ENCODE results near the gene VAPB.
"Not testable (repeated sequence)": the region's sequence is repeated elsewhere in the genome, so short reads cannot be mapped to it uniquely, and the experiment has no call there.

Gene VAPB

DNA sequence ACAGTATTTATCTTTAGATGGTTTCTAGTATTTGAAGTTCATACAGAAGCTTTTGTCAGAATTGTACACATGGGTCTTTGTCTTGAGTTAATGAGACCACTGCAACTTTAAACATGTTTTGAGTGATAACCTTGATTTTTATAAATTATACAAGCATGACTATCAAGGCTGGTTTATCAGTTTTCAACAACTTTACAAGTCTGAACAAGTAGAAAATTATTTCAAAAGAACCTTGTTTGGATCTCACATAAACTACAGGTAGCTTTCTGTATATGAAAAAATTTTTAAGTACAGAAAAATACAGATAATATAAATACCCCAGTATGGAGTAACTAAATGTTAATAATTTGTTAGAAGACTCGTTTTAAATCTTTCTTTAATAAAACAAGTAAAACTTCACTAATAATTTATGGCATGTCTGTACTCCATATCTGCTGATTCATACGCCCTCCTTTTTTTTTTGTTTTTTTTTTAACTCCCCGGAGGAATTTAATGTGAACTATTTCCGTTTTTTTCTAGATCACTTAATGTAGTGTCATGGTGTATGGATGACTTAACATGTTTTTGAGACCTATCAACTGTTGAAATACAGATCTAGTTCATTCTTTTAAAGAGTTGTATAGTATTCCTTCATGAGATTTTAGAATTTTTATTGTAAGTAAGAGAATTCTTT is 18.3 kb downstream of the VAPB start:
- no peak for DNase-seq (ENCODE audit: low spot score)

DNA sequence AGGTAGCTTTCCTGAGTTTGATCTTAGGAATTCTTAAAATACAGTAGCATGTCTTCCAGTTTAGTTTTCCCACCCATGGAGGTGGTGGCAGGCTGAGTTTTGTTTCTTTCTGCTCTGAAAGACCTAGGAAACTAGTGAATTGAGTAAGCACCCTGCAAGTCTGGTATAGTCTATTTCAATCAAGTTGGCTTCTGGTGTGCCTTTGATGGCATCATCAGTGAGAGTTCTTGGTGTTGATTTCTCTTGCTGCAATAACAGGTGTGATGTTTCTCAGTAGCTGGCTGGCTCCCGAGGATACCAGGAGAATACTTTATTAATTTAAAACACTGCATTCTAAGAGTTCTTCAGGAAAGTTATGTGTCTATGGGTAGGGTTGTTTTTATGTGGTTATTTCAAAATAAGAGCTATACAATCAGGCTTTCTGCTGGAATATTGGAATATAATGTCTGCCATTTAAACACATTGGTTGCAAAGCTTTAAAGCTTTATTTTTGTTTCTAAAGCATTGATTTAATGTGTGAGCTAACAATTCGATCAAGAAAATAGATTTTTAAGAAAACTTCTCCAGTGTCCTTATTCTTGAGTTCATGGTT is 19.0 kb downstream of the VAPB start:
- no peak for DNase-seq (ENCODE audit: low spot score)

DNA sequence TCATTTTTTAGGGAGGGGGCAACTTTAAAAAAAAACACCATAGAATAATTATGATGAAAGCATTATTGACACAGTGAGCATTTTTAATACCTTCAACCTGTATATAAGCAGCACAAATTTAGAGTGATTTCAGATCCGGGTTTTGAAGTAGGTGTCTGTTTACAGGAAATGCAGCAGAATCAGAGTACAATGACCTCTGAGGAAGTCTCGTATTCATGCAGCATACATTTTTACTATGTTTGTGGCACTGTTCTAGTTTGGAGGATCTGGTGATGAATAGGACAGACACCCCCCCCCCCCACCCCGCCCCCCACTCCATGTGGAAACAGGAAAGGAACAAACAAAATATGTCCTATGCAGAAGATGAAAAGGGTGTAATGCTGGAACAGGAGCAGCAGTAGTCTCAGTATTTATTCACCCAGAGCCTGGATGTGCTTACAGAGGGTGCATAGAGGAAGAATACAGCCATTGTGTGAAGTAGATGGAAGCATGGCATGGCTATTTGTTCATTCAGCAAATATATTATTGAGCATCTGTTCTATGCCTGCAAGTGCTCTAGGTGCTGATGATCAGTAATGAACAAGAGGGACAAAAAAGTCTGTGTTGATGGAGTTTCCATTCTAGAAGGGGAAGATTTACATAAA is 19.7 kb downstream of the VAPB start:
- no peak for DNase-seq (ENCODE audit: low spot score)

DNA sequence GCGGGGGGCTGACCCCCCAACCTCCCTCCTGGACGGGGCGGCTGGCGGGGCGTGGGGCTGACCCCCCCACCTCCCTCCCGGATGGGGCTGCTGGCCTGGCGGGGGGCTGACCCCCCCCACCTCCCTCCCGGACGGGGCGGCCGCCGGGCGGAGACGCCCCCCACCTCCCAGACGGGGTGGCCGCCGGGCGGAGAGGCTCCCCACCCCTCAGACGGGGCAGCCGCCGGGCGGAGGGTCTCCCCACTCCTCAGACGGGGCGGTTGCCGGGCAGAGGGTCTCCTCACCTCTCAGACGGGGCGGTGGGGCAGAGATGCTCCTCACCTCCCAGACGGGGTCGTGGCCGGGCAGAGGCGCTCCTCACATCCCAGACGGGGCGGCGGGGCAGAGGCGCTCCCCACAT is 25.2 kb downstream of the VAPB start:
- DNase-seq (ENCODE audit: low spot score), result not testable (repeated sequence)

DNA sequence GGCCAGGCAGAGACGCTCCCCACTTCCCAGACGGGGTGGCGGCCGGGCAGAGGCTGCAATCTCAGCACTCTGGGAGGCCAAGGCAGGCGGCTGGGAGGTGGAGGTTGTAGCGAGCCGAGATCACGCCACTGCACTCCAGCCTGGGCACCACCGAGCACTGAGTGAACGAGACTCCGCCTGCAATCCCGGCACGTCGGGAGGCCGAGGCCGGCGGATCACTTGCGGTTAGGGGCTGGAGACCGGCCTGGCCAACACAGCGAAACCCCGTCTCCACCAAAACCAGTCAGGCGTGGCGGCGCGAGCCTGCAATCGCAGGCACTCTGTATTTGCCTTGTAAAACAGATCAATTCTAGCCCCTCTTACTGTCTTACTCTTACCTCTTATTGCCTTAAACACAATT is 25.8 kb downstream of the VAPB start:
- not testable (repeated sequence) for DNase-seq (ENCODE audit: low spot score)

DNA sequence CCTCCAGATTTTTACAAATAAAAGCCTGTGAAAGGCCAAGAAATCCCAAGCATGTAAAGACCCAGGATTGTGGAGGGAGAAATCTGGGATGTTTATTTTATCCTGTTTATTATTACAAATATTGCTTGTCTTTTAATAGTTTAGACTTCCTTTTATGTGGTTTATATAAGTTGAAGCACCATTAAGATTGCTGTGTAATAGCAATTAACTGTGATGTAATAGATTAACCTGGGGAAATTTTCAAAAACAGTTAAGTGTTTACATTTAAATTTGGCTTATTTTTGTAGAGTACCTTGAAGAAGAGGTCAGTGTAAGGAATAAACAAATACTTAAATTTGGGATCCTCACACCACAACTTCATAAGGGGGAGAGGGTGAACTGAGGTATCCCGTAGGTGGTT is 27.0 kb downstream of the VAPB start:
- no peak for DNase-seq (ENCODE audit: low spot score)

DNA sequence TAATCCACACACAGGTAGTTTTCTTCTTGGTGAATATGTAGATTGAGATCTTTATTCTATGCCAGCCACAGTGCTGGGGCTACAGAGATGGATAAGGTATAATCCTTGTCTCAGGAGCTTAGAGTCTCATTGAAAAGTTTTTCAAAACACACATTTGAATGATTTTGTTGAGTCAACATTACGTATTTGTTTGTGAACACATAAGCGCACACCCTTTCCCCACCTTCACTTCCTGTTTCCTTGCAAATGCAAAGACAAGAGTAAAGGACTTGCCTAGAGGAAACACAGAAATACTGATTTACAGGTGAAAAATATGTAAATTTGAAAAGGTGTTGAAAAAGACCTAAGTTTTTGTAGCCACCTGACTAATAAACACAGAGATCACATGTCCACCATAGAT is 27.8 kb downstream of the VAPB start:
- no peak for DNase-seq (ENCODE audit: low spot score)

DNA sequence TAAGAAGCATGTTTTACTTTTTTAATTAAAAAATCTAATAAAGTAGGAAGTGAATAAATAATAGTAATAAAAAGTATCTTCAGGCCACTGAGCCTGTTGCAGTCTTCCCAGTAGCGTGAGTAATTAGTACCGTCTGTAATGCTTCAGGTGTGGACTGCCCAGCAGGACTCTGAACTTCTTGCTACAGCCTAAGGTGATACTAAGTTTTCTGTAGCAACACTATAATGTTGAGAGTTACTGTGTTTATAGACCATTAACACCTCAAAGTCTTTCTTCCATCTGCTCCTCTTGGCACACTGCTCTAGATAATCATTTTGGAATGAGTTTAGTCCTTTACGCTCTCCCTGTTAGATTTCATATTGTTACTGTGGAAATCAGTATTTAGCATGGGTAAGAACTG is 28.4 kb downstream of the VAPB start:
- no peak for DNase-seq (ENCODE audit: low spot score)

DNA sequence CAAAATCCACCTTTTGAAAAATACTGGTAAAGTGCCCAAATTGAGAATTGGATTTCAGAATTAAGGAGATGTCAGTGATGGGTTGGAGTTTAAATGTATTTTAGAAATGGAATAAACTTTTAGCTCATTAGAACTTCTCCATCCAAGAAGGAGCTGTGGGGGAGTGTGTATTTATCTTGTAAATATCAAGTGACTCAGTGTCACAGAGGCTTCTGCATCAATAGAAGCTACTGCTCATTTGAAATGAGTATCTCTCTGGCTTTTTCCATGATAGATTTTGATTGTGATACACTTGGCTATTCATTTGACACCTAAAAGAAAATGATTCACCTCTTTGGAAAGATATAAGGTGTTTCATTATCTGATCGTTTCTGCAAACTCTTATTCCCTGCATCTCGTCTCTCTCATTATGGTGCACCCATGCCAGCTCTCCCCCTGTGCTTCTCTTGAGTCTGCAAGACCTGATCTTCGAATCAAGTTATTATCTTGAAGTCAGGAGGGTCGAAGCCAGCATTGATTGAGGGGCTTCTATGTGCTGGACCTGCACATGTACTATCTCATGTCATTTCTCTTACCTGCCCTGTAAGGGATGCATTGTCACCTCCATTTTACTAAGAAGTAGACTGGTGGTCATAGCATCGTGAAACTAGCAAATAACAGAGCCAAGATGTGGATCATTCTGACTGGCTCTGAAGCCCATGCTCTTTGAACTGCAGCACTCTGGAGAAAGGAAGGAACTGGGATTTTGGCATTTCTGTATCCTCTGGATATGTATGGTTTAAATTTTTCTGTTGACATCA is 30.1 kb downstream of the VAPB start:
- DNase-seq (ENCODE audit: low spot score), result no peak

DNA sequence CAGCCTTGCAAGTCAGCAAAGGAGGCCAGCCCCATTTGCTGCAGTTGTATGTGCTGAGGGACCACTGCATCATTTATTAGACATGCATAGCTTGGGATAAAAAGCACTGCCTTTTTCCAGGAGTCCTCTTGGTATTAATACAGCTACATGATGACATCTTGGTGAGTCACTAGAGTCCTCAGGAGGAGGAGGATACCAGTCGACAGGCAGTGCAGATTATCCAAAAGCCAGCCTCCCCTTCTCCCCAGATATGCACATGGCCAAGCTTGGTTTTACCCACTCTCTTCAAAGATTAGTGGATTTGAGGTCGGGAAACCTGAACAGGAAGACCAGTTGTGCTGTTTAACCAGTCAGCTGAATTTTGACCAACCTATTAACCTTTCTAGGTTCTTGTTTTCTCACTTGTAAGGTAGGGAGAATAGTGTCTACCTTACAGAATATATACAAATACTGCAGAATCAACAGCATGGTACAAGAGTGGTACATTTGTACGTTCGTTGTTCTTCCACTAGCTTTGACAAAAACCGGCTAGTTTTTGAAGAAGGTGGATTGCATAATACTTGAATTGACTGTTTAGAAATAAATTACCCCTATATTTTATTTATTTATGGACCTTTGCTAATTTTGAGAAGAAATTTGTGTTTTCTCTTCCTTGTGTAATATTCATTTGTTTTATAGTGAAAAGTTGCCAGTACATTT is 31.9 kb downstream of the VAPB start:
- DNase-seq (ENCODE audit: low spot score), result no peak

DNA sequence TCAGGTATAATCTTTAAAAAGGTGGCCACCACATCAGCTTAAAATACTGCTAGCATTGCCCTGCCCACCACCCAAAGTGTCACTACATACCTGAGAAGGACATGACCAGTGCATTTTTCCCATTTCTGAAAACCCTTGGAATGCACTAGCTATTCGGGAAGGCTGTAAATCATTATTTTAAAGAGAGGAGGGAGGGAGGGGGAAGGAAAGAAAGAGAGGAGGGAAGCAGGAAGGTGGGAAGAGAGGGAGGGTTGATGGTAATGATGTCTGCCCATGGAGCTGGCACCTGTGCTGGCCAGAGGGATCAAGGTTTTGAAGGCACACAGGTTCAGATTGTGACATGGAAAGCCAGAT is 32.4 kb downstream of the VAPB start:
- no peak for DNase-seq (ENCODE audit: low spot score)

DNA sequence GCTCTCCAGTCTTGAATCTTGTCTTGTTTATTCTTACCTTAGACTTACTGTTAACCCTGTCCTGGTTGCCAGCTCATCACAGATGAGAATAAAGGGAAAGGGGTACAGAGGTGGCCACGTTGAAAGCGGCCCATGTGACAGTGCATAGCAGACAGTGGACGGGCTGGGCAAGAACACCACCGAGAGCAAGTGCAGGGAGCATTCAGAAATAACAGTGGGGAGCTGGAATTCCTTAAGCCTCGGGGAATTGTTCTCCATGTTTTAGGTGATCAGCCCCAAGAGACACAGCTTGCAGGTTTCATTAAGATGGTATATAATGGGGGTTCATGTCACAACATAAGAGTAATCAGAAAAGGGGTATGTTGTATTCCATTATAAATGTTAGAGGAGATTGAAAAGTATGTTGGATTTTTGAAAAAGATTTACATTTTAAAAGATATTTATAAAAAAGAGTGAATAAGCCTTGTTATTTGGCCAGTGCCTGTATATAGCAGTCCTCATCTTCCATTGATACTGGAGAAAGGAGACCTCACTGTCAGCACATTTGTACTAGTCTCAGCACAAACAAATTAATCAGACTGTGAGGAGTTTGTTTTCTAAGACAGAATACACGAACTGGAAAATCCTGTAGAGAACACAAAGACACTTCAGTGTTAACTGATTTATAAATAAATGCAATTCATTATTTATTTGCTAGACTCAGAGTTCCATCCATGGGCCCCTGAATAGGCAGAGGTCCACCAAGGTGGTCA is 35.4 kb downstream of the VAPB start:
- DNase-seq (ENCODE audit: low spot score), result no peak

DNA sequence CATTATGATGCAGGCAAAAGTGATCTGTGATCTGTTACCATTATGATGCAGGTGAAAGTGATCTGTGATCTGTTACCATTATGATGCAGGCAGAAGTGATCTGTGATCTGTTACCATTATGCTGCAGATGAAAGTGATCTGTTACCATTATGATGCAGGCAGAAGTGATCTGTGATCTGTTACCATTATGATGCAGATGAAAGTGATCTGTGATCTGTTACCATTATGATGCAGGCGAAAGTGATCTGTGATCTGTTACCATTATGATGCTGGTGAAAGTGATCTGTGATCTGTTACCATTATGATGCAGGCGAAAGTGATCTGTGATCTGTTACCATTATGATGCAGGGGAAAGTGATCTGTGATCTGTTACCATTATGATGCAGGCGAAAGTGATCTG is 38.5 kb downstream of the VAPB start:
- DNase-seq (ENCODE audit: low spot score), result not testable (repeated sequence)

DNA sequence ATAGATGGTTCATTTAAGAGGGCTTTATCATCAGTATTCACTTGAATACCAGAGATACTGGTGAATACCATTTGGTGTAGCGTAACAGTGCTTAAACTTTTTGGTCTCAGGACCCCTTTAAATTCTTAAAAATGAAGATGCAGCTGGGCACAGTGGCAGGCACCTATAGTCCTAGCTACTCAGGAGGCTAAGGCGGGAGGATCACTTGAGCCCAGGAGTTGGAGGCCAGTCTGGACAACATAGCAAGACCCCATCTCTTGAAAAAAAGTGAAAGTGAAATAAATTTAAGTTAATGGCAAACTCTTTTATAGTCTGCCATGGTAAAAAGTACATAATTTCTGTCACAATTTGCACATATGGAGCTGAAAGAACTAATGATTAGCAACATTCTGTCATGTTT is 39.3 kb downstream of the VAPB start:
- DNase-seq (ENCODE audit: low spot score), result no peak

DNA sequence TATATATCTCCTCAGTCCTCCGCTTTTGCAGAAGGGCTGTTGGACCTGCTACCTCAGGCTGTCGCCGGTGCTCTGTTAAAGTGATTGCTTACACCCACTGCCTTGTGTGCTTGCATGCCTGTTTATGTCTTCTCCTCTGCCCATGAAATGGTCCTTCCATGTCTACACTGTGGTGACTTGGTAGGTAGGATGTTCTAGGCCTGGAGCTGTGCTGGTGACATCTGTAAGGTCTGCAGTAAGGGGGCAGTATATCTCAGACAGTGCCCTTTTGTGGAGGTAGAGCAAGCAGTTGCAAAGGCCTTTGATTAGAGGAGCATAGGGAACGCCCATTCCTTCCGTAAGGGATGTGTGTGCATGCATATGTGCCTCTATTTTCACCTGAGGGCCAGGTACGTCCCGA is 40.3 kb downstream of the VAPB start:
- DNase-seq (ENCODE audit: low spot score), result no peak

DNA sequence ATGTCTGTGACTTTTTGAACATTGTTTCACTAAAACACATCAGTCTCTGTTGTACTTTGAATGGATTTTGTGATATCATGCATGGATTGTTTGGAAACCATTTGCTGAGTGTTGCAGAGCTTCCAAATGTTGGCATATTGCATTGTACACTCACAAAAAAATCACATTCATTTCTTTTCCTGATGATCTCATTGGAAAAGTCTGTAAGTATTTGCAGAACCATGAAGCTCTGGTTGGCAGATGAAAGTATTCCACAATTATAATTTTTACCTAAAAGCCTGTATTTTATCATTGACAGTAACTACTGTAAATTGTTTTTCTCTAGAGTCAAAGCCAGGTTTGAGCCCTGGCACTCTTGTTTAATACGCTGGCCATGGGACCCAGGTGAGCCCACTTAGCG is 42.1 kb downstream of the VAPB start:
- DNase-seq (ENCODE audit: low spot score), result no peak

DNA sequence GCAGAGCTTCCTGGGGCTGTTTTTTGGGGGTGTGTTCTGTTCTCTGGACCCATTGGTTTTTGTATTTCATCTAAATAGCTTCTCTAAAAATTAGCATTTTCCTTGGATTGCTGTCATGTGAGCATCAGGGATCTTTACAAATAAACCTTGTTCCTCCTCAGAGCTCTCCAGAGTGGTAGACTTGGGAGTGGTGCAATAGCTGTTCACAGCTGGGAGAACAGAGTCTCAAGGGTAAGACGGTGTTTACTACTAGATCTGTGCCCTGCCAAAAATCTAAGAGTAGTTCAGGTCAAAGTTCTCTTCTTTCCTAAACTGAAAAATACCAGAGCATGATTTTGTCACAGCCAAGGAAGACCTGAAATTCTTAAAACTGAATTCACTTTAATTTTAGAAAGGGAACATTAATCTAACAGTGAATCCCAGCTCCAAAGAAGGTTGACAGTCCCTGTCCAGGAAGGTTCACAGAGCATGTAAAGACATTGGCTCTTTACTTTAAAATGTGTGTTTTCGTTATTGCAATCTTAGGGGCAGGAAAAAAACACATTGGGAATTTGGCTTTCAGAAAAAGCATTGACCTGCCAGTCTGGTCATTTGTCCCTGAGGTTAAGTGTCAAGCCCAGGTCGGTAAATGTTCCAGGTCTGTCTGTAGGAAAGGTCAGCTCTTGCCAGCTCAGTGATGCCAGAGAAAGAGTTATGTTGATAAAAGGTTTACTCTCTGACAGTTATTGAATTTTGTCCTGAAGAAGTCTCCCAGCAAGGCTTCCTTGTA is 43.3 kb downstream of the VAPB start:
- DNase-seq (ENCODE audit: low spot score), result no peak

DNA sequence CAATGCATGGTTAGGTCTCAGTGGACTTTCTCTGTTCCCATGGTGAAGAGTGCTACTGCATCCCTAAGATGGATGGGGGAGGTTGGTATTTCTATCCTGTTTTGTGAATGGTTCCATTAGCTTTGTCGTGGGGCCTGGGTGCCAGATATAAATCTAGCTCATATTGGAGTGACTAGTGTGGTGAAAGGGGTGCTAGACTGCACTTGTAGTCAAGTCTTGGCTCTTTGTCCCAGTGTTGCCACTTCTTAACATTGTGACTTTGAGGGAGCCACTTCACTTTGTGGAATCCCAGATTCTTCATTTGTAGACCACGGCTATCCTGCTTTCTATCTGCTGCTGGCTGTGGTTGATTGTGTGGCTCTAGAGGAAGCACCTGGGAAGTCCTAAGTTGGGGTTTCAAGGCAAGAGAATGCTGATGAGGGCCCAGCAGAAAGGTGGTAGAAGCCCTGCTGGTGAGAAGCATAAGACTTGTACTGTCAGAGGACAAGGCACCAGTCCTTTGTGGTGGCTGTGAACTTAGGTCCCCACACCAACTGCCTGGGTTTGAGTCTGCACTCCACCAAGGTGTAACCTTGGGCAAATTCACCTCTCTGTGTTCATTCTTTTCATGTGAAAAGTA is 44.1 kb downstream of the VAPB start:
- no peak for DNase-seq (ENCODE audit: low spot score)

DNA sequence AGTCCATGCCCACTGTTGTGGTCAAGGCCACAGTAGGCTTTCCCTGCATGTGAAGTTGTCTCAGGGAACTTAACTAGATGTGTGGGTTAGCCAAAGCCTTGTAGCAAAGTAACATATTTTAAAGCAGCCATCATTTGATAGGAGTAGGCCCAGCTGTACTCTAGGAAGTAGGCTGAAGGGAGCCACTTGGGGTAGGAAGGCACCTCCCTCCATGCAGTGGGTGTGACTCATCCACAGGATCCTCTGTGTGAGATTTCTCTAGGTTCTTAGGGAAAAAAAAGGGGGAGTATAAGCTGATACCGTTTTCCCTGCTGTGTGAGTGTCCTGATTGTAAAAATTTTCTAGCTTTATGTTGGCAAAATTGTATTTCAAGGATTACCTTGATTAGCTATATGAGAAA is 44.7 kb downstream of the VAPB start:
- no peak for DNase-seq (ENCODE audit: low spot score)

DNA sequence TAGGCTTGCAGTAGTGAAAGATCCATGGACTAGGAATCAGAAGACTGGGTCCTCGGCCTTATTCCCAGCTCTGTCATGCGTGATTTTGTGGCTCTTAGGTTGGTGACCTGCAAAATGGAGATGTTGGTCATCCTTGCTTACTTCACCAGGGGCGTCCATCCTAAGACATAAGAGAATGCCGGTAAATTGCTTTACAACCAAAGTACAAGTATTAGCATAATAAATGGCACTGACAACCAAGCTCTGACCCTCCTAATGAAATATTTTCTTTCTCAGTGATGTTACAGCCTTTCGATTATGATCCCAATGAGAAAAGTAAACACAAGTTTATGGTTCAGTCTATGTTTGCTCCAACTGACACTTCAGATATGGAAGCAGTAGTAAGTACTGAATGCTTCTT is 45.3 kb downstream of the VAPB start:
- no peak for DNase-seq (ENCODE audit: low spot score)
